HUDEP-2 (cell line): Measurements from ENCODE around the gene DCLK1.

Experiments
- DNase-seq, 76 experiments: peaks; one replicate each; lab custom pipeline; 2025; ENCODE audit not compliant: unreplicated experiment in 76 of 76; lab: John Stamatoyannopoulos, UW

The DCLK1 gene

DNA sequence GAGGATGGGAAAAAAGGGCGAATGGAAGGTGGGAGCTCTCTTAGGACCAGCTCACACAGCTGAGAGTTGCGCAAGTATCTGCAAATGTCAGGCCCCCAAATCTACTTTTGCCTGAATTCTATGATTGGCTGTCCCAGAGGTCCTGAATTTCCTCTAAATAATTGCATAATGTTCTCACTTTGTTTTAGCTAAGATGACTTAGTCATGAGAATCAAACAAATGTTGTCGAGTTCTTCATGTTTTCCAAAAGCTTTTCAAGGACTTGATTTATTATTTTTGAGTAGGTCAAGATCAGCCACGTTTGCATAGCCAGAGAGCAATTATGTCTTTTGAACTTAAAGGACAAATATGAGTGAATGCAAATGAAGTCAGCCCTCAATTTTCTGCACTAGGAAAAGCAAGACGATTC lies 408.1 kb downstream of the DCLK1 start:
- DNase-seq, result no peak

DNA sequence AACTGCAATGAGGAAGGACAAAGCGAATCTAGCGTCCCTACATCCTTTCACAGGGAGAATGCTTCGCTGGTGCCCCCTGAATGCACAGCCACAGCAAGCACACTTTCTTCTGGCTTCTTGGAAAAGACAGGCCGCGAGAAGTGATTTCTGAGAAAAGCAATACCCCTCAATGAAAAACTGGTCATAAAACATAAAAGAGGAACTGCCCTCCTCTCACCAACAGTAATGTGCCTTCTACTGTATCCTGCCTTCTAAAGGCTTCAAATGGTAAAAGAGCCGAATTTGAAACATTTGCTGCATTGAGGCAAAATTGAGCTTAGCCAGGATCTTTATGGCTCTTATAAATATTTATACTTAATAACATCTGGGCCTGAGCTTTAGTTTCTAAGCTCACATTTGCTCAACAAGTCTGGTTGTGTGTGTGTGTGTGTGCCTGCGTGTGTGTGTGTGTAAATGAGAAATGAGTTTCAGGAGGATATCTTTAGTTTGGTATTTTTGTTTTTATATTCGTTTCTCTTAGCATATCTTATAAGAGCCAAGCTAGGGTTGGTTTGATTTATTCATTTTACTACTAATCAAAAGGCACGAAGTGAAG lies 408.6 kb downstream of the DCLK1 start:
- DNase-seq, result no peak

DNA sequence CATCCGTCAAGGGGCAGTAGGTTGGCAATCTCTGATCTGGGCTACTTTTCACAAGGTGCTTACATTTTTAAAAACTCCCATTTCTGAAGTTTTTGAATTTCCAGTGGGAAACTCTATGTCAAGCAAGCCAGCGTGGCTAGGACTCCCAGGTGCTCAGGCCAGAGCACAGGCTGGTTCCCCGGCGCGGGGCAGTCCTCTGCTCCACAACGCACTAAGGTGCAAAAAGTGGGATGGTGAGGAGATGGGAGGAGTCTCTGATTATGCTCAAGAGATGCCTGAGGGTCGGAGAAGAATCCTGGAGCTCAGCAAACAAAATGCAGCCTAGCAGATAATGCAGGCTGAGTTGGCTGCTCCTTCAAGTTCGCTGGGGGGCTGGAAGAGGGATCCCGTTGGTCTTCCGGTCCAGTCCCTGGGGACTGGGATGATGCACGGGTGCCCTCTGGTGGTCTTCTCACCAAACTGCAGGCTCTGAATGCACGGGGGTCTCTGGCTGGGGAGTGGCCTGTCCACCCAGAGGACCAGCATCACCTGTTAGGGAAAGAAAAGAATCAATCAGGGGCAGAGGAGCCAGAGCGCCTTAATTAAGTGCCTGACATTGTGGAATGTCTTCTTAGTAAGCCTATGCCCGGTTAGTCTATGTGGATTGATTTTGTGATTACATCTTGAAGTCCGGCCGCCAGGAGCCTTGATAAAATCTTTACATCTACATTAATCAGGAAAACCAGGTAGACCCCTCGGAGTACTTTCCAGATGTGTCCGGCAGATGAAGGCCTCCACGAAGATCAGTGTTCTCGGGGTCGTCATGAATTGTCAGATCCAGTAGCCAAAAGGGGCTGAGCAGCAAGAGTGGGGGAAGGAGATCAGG lies 410.3 kb downstream of the DCLK1 start:
- peak in 32 of 76 experiments; percentile 1 to 39 (median 8) for DNase-seq

DNA sequence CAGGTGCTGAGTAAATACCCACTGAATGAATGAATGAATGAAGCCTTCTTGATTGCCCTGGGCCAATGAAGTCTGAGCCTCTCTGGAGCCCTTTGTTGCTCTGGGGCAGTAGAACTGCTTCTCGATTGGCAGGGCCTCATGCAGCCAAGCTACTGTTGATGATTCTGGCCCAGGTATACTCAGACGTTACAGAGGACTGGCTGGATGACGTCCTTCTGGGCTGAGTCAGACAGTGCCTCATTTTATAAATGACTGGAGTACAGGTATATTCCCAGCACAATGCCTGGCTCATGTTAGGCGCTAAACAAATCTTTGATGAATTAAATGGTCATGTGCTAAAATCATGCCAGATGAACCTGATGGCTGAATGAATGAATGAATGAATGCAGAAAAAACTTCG lies 410.9 kb downstream of the DCLK1 start:
- no peak for DNase-seq
